Measurements from ENCODE around the gene POLR3E. TPM values are rescaled to one million over a fixed set of nuclear protein-coding genes. Genes with fewer than 3 reads are reported as not detected.
A peak's percentile ranks its signal among the peaks of the same experiment; 100 is the strongest.

POLR3E gene
- polyA plus RNA-seq (2013, experiment 1 of 4): 67.4 TPM
- 57.0 TPM for polyA plus RNA-seq (2013, experiment 2 of 4)
- 35.4 TPM for polyA plus RNA-seq (2013, experiment 3 of 4)
- 34.7 TPM for polyA plus RNA-seq (2013, experiment 4 of 4)

GRCh38 chr16:22297114-22297870, at the start of gene POLR3E:
POLR3E (plus strand) TSS chr16:22297409; CDS start chr16:22302969, 5,560 bp downstream.
- 0 to 1% methylated on average over 76 of the region's 76 CpGs for WGBS, 2 experiments
- H3K27ac ChIP-seq (ENCODE audit: insufficient read depth, low read depth, low read length, poor library complexity, severe bottlenecking): peak within 1 kb of the TSS; percentile 82
- peak within 1 kb of the TSS; percentile 90 for H3K4me3 ChIP-seq (ENCODE audit: insufficient read depth, low read depth, low read length)
- no peaks in the 10 kb centered on the region for H3K36me3 ChIP-seq (ENCODE audit: control insufficient read depth, insufficient read depth, low read length)
- no peaks in the 10 kb centered on the region for H3K9me3 ChIP-seq (ENCODE audit: control insufficient read depth, low read length)
- H3K27me3 ChIP-seq (ENCODE audit: control insufficient read depth, insufficient read depth, low read length, poor library complexity, severe bottlenecking): no peaks in the 10 kb centered on the region
- H3K4me1 ChIP-seq (ENCODE audit: control insufficient read depth, insufficient read depth, low read length): no peaks in the 10 kb centered on the region

GRCh38 chr16:22250522-22250921, 46.7 kb upstream of the POLR3E start:
- no peaks in the 10 kb centered on the region for H3K36me3 ChIP-seq (ENCODE audit: control insufficient read depth, insufficient read depth, low read length)

GRCh38 chr16:22252317-22252716, 44.9 kb upstream of the POLR3E start:
- Histone ChIP-seq H3K27ac (ENCODE audit: insufficient read depth, low read depth, low read length, poor library complexity, severe bottlenecking) (no peak overlapping the region), H3K4me3 (ENCODE audit: insufficient read depth, low read depth, low read length) (no peak overlapping the region), H3K36me3 (ENCODE audit: control insufficient read depth, insufficient read depth, low read length) (no peaks in the 10 kb centered on the region), H3K4me1 (ENCODE audit: control insufficient read depth, insufficient read depth, low read length) (no peaks in the 10 kb centered on the region), H3K9me3 (ENCODE audit: control insufficient read depth, low read length) (no peaks in the 10 kb centered on the region), H3K27me3 (ENCODE audit: control insufficient read depth, insufficient read depth, low read length, poor library complexity, severe bottlenecking) (no peaks in the 10 kb centered on the region)
- 95 to 96% methylated on average over 5 of the region's 5 CpGs for WGBS, 2 experiments

More at GRCh38 chr16:22250522-22250921, 46.7 kb upstream of the POLR3E start:
- H3K9me3 ChIP-seq (ENCODE audit: control insufficient read depth, low read length): no peaks in the 10 kb centered on the region
- H3K27ac ChIP-seq (ENCODE audit: insufficient read depth, low read depth, low read length, poor library complexity, severe bottlenecking): no peak overlapping the region
- no peaks in the 10 kb centered on the region for H3K27me3 ChIP-seq (ENCODE audit: control insufficient read depth, insufficient read depth, low read length, poor library complexity, severe bottlenecking)
- WGBS, 2 experiments: 92 to 96% methylated on average over 6 of the region's 6 CpGs
- no peaks in the 10 kb centered on the region for H3K4me1 ChIP-seq (ENCODE audit: control insufficient read depth, insufficient read depth, low read length)
- no peak overlapping the region for H3K4me3 ChIP-seq (ENCODE audit: insufficient read depth, low read depth, low read length)

GRCh38 chr16:22253272-22253671, 43.9 kb upstream of the POLR3E start:
- no peak overlapping the region for H3K27ac ChIP-seq (ENCODE audit: insufficient read depth, low read depth, low read length, poor library complexity, severe bottlenecking)
- no peaks in the 10 kb centered on the region for H3K36me3 ChIP-seq (ENCODE audit: control insufficient read depth, insufficient read depth, low read length)
- no peak overlapping the region for H3K4me3 ChIP-seq (ENCODE audit: insufficient read depth, low read depth, low read length)
- H3K4me1 ChIP-seq (ENCODE audit: control insufficient read depth, insufficient read depth, low read length): no peaks in the 10 kb centered on the region
- no peaks in the 10 kb centered on the region for H3K27me3 ChIP-seq (ENCODE audit: control insufficient read depth, insufficient read depth, low read length, poor library complexity, severe bottlenecking)
- WGBS, 2 experiments: 90 to 92% methylated on average over 5 of the region's 5 CpGs
- H3K9me3 ChIP-seq (ENCODE audit: control insufficient read depth, low read length): no peaks in the 10 kb centered on the region

GRCh38 chr16:22255335-22255734, 41.9 kb upstream of the POLR3E start:
- peaks cover 1% of the 10 kb centered on the region for H3K36me3 ChIP-seq (ENCODE audit: control insufficient read depth, insufficient read depth, low read length)
- H3K4me1 ChIP-seq (ENCODE audit: control insufficient read depth, insufficient read depth, low read length): no peaks in the 10 kb centered on the region
- no peak overlapping the region for H3K4me3 ChIP-seq (ENCODE audit: insufficient read depth, low read depth, low read length)
- H3K27ac ChIP-seq (ENCODE audit: insufficient read depth, low read depth, low read length, poor library complexity, severe bottlenecking): no peak overlapping the region
- 89 to 96% methylated on average over 1 of the region's 1 CpG for WGBS, 2 experiments
- H3K9me3 ChIP-seq (ENCODE audit: control insufficient read depth, low read length): peaks cover 2% of the 10 kb centered on the region
- no peaks in the 10 kb centered on the region for H3K27me3 ChIP-seq (ENCODE audit: control insufficient read depth, insufficient read depth, low read length, poor library complexity, severe bottlenecking)

GRCh38 chr16:22257440-22257839, 39.8 kb upstream of the POLR3E start:
- Histone ChIP-seq H3K36me3 (ENCODE audit: control insufficient read depth, insufficient read depth, low read length) (peaks cover 6% of the 10 kb centered on the region), H3K27ac (ENCODE audit: insufficient read depth, low read depth, low read length, poor library complexity, severe bottlenecking) (no peak overlapping the region), H3K9me3 (ENCODE audit: control insufficient read depth, low read length) (peaks cover 2% of the 10 kb centered on the region), H3K27me3 (ENCODE audit: control insufficient read depth, insufficient read depth, low read length, poor library complexity, severe bottlenecking) (no peaks in the 10 kb centered on the region), H3K4me1 (ENCODE audit: control insufficient read depth, insufficient read depth, low read length) (no peaks in the 10 kb centered on the region), H3K4me3 (ENCODE audit: insufficient read depth, low read depth, low read length) (no peak overlapping the region)
- 94% methylated on average over 13 of the region's 13 CpGs for WGBS, 2 experiments

GRCh38 chr16:22260490-22260889, 36.7 kb upstream of the POLR3E start:
- WGBS, 2 experiments: 92 to 94% methylated on average over 3 of the region's 3 CpGs
- Histone ChIP-seq H3K36me3 (ENCODE audit: control insufficient read depth, insufficient read depth, low read length) (peaks cover 6% of the 10 kb centered on the region), H3K4me3 (ENCODE audit: insufficient read depth, low read depth, low read length) (no peak overlapping the region), H3K27ac (ENCODE audit: insufficient read depth, low read depth, low read length, poor library complexity, severe bottlenecking) (no peak overlapping the region), H3K9me3 (ENCODE audit: control insufficient read depth, low read length) (peaks cover 2% of the 10 kb centered on the region), H3K27me3 (ENCODE audit: control insufficient read depth, insufficient read depth, low read length, poor library complexity, severe bottlenecking) (no peaks in the 10 kb centered on the region), H3K4me1 (ENCODE audit: control insufficient read depth, insufficient read depth, low read length) (no peaks in the 10 kb centered on the region)

GRCh38 chr16:22262460-22262859, 34.7 kb upstream of the POLR3E start:
- Histone ChIP-seq H3K4me1 (ENCODE audit: control insufficient read depth, insufficient read depth, low read length) (no peaks in the 10 kb centered on the region), H3K36me3 (ENCODE audit: control insufficient read depth, insufficient read depth, low read length) (peaks cover 6% of the 10 kb centered on the region), H3K4me3 (ENCODE audit: insufficient read depth, low read depth, low read length) (no peak overlapping the region), H3K9me3 (ENCODE audit: control insufficient read depth, low read length) (peaks cover 2% of the 10 kb centered on the region), H3K27ac (ENCODE audit: insufficient read depth, low read depth, low read length, poor library complexity, severe bottlenecking) (no peak overlapping the region), H3K27me3 (ENCODE audit: control insufficient read depth, insufficient read depth, low read length, poor library complexity, severe bottlenecking) (no peaks in the 10 kb centered on the region)
- WGBS, 2 experiments: 88 to 90% methylated on average over 4 of the region's 4 CpGs

- peaks cover 2% of the 10 kb centered on the region for H3K9me3 ChIP-seq (ENCODE audit: control insufficient read depth, low read length)
- H3K27ac ChIP-seq (ENCODE audit: insufficient read depth, low read depth, low read length, poor library complexity, severe bottlenecking): no peak overlapping the region
- H3K4me1 ChIP-seq (ENCODE audit: control insufficient read depth, insufficient read depth, low read length): no peaks in the 10 kb centered on the region
- peaks cover 6% of the 10 kb centered on the region for H3K36me3 ChIP-seq (ENCODE audit: control insufficient read depth, insufficient read depth, low read length)
- no peaks in the 10 kb centered on the region for H3K27me3 ChIP-seq (ENCODE audit: control insufficient read depth, insufficient read depth, low read length, poor library complexity, severe bottlenecking)
- no peak overlapping the region for H3K4me3 ChIP-seq (ENCODE audit: insufficient read depth, low read depth, low read length)
- 94% methylated on average over 7 of the region's 7 CpGs for WGBS, 2 experiments
These were observed 32.4 kb upstream of the POLR3E start for GRCh38 chr16:22264786-22265185.

- Histone ChIP-seq H3K36me3 (ENCODE audit: control insufficient read depth, insufficient read depth, low read length) (peaks cover 4% of the 10 kb centered on the region), H3K4me3 (ENCODE audit: insufficient read depth, low read depth, low read length) (no peak overlapping the region), H3K27me3 (ENCODE audit: control insufficient read depth, insufficient read depth, low read length, poor library complexity, severe bottlenecking) (no peaks in the 10 kb centered on the region), H3K27ac (ENCODE audit: insufficient read depth, low read depth, low read length, poor library complexity, severe bottlenecking) (no peak overlapping the region), H3K9me3 (ENCODE audit: control insufficient read depth, low read length) (no peaks in the 10 kb centered on the region), H3K4me1 (ENCODE audit: control insufficient read depth, insufficient read depth, low read length) (no peaks in the 10 kb centered on the region)
- WGBS, 2 experiments: 91 to 92% methylated on average over 5 of the region's 5 CpGs
These were observed 31.9 kb upstream of the POLR3E start for GRCh38 chr16:22265351-22265750.
